ENCODE data around the gene GTPBP2. TPM values are rescaled to one million over a fixed set of nuclear protein-coding genes. Genes with fewer than 3 reads are reported as not detected.

Gene GTPBP2
- total RNA-seq, 1 experiment from 2014 or later = 72.2 TPM

- H2BK15ac ChIP-seq (ENCODE audit: low read depth, low read length) = no peak overlapping the region
- H2BK5ac ChIP-seq (ENCODE audit: insufficient read length, low read length) = no peak overlapping the region
- no peaks in the 10 kb centered on the region for H3K9me3 Mint-ChIP-seq
- no peak for TF ChIP-seq CTCF (conservative IDR thresholded peaks at IDR 0.05)
- H4K91ac ChIP-seq (ENCODE audit: insufficient read length, low read depth, low read length) = no peak overlapping the region
- H3K4me2 ChIP-seq (ENCODE audit: insufficient read depth, insufficient read length, low read length) = no peak overlapping the region
- no peak overlapping the region for H3K18ac ChIP-seq (ENCODE audit: insufficient read length, low read depth, low read length)
- no peaks in the 10 kb centered on the region for H3K9me3 ChIP-seq (ENCODE audit: control insufficient read depth, low read depth, low read length)
- no peak overlapping the region for H3K23ac ChIP-seq (ENCODE audit: insufficient read length, low read depth, low read length)
- H3K27me3 Mint-ChIP-seq (ENCODE audit: low read depth) = no peaks in the 10 kb centered on the region
- no peaks in the 10 kb centered on the region for H4K20me1 ChIP-seq (ENCODE audit: control insufficient read depth, insufficient read depth, insufficient read length)
- no peak overlapping the region for H3K4ac ChIP-seq (ENCODE audit: low read depth, low read length)
- H3K36me3 Mint-ChIP-seq (ENCODE audit: insufficient read depth in 1 of 3, low read depth in 3 of 3) = peaks cover 41 to 78% (median 54%) of the 10 kb centered on the region in 3 experiments
- H2BK20ac ChIP-seq (ENCODE audit: low read depth, low read length, poor library complexity, severe bottlenecking) = no peak overlapping the region
- no peak for DNase-seq
- no peak overlapping the region for H2AFZ ChIP-seq (ENCODE audit: low read length)
- no peak overlapping the region for H2AK5ac ChIP-seq (ENCODE audit: insufficient read length, low read length)
- no peak overlapping the region for H3K9ac ChIP-seq (ENCODE audit: extremely low read depth, insufficient read length, low read length)
- H3K4me3 Mint-ChIP-seq = no peak overlapping the region
- H3K79me1 ChIP-seq (ENCODE audit: insufficient read depth, low read depth, low read length, poor library complexity, severe bottlenecking) = no peaks in the 10 kb centered on the region
- H2BK120ac ChIP-seq (ENCODE audit: low read depth, low read length, poor library complexity, severe bottlenecking) = no peak overlapping the region
- no peak overlapping the region for H3T11ph ChIP-seq (ENCODE audit: low read length)
- no peaks in the 10 kb centered on the region for H3K79me2 ChIP-seq (ENCODE audit: insufficient read depth, low read length)
- no peaks in the 10 kb centered on the region for H3K4me1 Mint-ChIP-seq
- H3K56ac ChIP-seq (ENCODE audit: insufficient read length, low read depth, low read length) = no peak overlapping the region
- H3K27me3 ChIP-seq (ENCODE audit: insufficient read depth, low read length) = no peaks in the 10 kb centered on the region; the same call in 1 of the 2 replicates
- no peak overlapping the region for H3K14ac ChIP-seq (ENCODE audit: insufficient read depth, low read length)
- H4K8ac ChIP-seq (replicated peaks; ENCODE audit: insufficient read length, low read depth, low read length) = no peak overlapping the region
- no peaks in the 10 kb centered on the region for H3K23me2 ChIP-seq (ENCODE audit: insufficient read length, low read depth, low read length, poor library complexity, severe bottlenecking)
- no peaks in the 10 kb centered on the region for H3K4me1 ChIP-seq (ENCODE audit: insufficient read depth, low read length)
- no peak overlapping the region for H2BK12ac ChIP-seq (ENCODE audit: insufficient read length, low read depth, low read length)
- no peak overlapping the region for H3K27ac ChIP-seq (ENCODE audit: insufficient read length, low read depth, low read length)
- WGBS (ENCODE audit: extremely low coverage, insufficient read length, low lambda C conversion rate) = no CpG with 5 or more reads among the region's 7 CpGs
- H3K27ac Mint-ChIP-seq = peak overlapping the region in 1 of 3 experiments; percentile 74; a peak in 1 of 7 replicates
- H4K5ac ChIP-seq (ENCODE audit: insufficient read length, low read depth, low read length) = no peak overlapping the region
Measured at GRCh38 chr6:43676962-43677606, 48.0 kb upstream of the GTPBP2 start.
